HL-60 (cell line): Measurements from ENCODE around the gene DENND2D.
A peak's percentile ranks its signal among the peaks of the same experiment; 100 is the strongest.

ENCODE experiments used
- DNase-seq, 2 experiments: peaks; one replicate each; pipeline ENCODE4 v3.0.0-alpha.2; 2010 to 2020; ENCODE audit warnings: low read depth in 1 of 2, low spot score in 1 of 2
- H3K27ac ChIP-seq: fragments of 250-450 bp; sonication (Bioruptor Pico); replicated peaks from 2 replicates; pipeline ENCODE4 v1.5.1; 2020; ENCODE audit warnings: mild to moderate bottlenecking, moderate library complexity
- H3K27me3 ChIP-seq: fragments of 250-450 bp; sonication (Bioruptor Pico); 2 replicates; pipeline ENCODE4 v1.5.1; 2021; ENCODE audit warnings: mild to moderate bottlenecking, moderate library complexity; ENCODE audit not compliant: insufficient read depth, poor library complexity, severe bottlenecking
- H3K4me3 ChIP-seq: replicated peaks from 2 replicates; pipeline ENCODE4 v1.5.1; 2011; ENCODE audit warnings: mild to moderate bottlenecking, control low read depth, low read length; ENCODE audit not compliant: insufficient read depth
- CTCF ChIP-seq: IDR thresholded peaks from one replicate; pipeline ENCODE4 v1.5.1; 2011; ENCODE audit warnings: low read length, control low read depth, inconsistent platforms; ENCODE audit not compliant: insufficient read depth
- GABPA ChIP-seq: IDR thresholded peaks from 2 replicates; pipeline ENCODE4 v1.6.1; 2012; ENCODE audit warnings: low read depth
- POLR2AphosphoS5 ChIP-seq: IDR thresholded peaks from 2 replicates; pipeline ENCODE4 v1.6.1; 2012; ENCODE audit warnings: low read depth
- REST ChIP-seq: IDR thresholded peaks from 2 replicates; pipeline ENCODE4 v1.6.1; 2012; ENCODE audit warnings: low read depth; ENCODE audit not compliant: insufficient replicate concordance
- SPI1 ChIP-seq: IDR thresholded peaks from 2 replicates; pipeline ENCODE4 v1.6.1; 2012; ENCODE audit warnings: low read depth, mild to moderate bottlenecking, borderline replicate concordance

Gene DENND2D

GRCh38 chr1:111197598-111198284 lies 2.7 kb downstream of the DENND2D start:
- DNase-seq: peak in 1 of 2 experiments; percentile 62

GRCh38 chr1:111196213-111196612 lies 4.2 kb downstream of the DENND2D start:
- DNase-seq: no peak
- TF ChIP-seq POLR2AphosphoS5: no peak
- TF ChIP-seq REST: no peak
- no peak for TF ChIP-seq SPI1
- TF ChIP-seq GABPA: no peak
- no peak overlapping the region for H3K27ac ChIP-seq
- H3K4me3 ChIP-seq: no peak overlapping the region
- H3K27me3 ChIP-seq: no peaks in the 10 kb centered on the region

More at GRCh38 chr1:111197598-111198284, 2.7 kb downstream of the DENND2D start:
- H3K27ac ChIP-seq: no peak overlapping the region
- H3K4me3 ChIP-seq: no peak overlapping the region
- TF ChIP-seq GABPA: no peak
- H3K27me3 ChIP-seq: no peaks in the 10 kb centered on the region

- DNase-seq: no peak
- TF ChIP-seq CTCF: no peak
- TF ChIP-seq SPI1: no peak
- TF ChIP-seq POLR2AphosphoS5: no peak
- no peak for TF ChIP-seq GABPA
- no peak for TF ChIP-seq REST
- Histone ChIP-seq H3K27ac (no peak overlapping the region), H3K27me3 (no peaks in the 10 kb centered on the region), H3K4me3 (no peak overlapping the region)
Observed at GRCh38 chr1:111195002-111195684, 5.3 kb downstream of the DENND2D start.

- DNase-seq: no peak
- H3K27me3 ChIP-seq: no peaks in the 10 kb centered on the region
- H3K4me3 ChIP-seq: no peak overlapping the region
- TF ChIP-seq CTCF (no peak), SPI1 (no peak), POLR2AphosphoS5 (no peak), REST (no peak), GABPA (no peak)
- H3K27ac ChIP-seq: no peak overlapping the region
Observed at GRCh38 chr1:111193712-111194480, 6.5 kb downstream of the DENND2D start.
